Endothelial cell of umbilical vein (primary cell): ENCODE results near the gene ZDHHC11B. TPM values are rescaled to one million over a fixed set of nuclear protein-coding genes. Genes with fewer than 3 reads are reported as not detected.

Experiments
- BruUV-seq: library from RNA; stranded (reverse); fragments of 400-500 nt; replicated peaks from 2 replicates; lab custom pipeline; 2021; lab: Mats Ljungman, UMichigan
- CTCF ChIA-PET: fragments of 300-600, 350-600 bp; sonication (Branson Sonifier 250); formaldehyde crosslinking; loops from one replicate; lab custom pipeline; 2021; ENCODE audit warnings: antibody characterized with exemption, inconsistent platforms; lab: Charles Lee
- POLR2A ChIA-PET: fragments of 300-600, 350-600 bp; sonication (Branson Sonifier 250); formaldehyde crosslinking; loops from one replicate; lab custom pipeline; 2021; ENCODE audit warnings: antibody characterized with exemption, inconsistent platforms; lab: Charles Lee
- DNase-seq: peaks from one replicate; pipeline ENCODE4 v3.0.0-alpha.2; 2011; ENCODE audit warnings: low read depth, low spot score
- FAIRE-seq: peaks from 2 replicates; lab custom pipeline; 2011; peaks lifted over from hg19 to GRCh38; lab: Jason Lieb, UNC
- H2AFZ ChIP-seq: 2 replicates; pipeline ENCODE4 v1.6.0; 2012; ENCODE audit warnings: low read depth, low read length, control low read depth, inconsistent platforms
- H3K27ac ChIP-seq: 2 replicates; pipeline ENCODE4 v1.5.1; 2011; ENCODE audit warnings: low read depth, mild to moderate bottlenecking, control low read depth, low read length, moderate library complexity; ENCODE audit not compliant: insufficient read depth
- H3K27me3 ChIP-seq, 2 experiments: 2 replicates each; pipeline versions ENCODE4 v1.6.0 to v1.6.1; 2011; ENCODE audit warnings: low read length in 2 of 2, mixed read lengths in 1 of 2; ENCODE audit not compliant: control insufficient read depth in 2 of 2, insufficient read depth in 2 of 2
- H3K36me3 ChIP-seq, 2 experiments: 2 replicates in 1 of 2; 3 replicates in 1 of 2; pipeline ENCODE4 v1.5.1; 2011; ENCODE audit warnings: low read length in 2 of 2, mild to moderate bottlenecking in 1 of 2, moderate library complexity in 1 of 2; ENCODE audit not compliant: control insufficient read depth in 2 of 2, insufficient read depth in 2 of 2; ENCODE audit errors: extremely low read depth in 1 of 2
- H3K4me1 ChIP-seq: 3 replicates; pipeline ENCODE4 v1.5.1; 2011; ENCODE audit warnings: mild to moderate bottlenecking, low read length; ENCODE audit not compliant: control insufficient read depth, insufficient read depth; ENCODE audit errors: extremely low read depth
- H3K4me2 ChIP-seq: 2 replicates; pipeline ENCODE4 v1.6.1; 2011; ENCODE audit warnings: low read length, control low read depth, mixed read lengths; ENCODE audit not compliant: insufficient read depth
- H3K4me3 ChIP-seq, 3 experiments: fragments of 200-600 bp in 1 of 3; sonication (generic), shearing (Covaris generic) in 1 of 3; replicated peaks in 1 of 3; 2 replicates each; pipeline ENCODE4 v1.5.1; 2011 to 2016; ENCODE audit warnings: control low read depth in 3 of 3, low read length in 3 of 3, mild to moderate bottlenecking in 2 of 3, inconsistent platforms in 1 of 3, low read depth in 1 of 3, moderate library complexity in 1 of 3; ENCODE audit not compliant: insufficient read depth in 1 of 3
- H3K79me2 ChIP-seq: 2 replicates; pipeline ENCODE4 v1.6.0; 2012; ENCODE audit warnings: low read length, inconsistent platforms; ENCODE audit not compliant: control insufficient read depth, insufficient read depth
- H3K9ac ChIP-seq: replicated peaks from 2 replicates; pipeline ENCODE3; 2011; ENCODE audit warnings: low read length, control low read depth; ENCODE audit not compliant: insufficient read depth; ENCODE audit errors: extremely low read depth
- H3K9me1 ChIP-seq: replicated peaks from 3 replicates; pipeline ENCODE4 v1.6.0; 2011; ENCODE audit warnings: mild to moderate bottlenecking, low read length; ENCODE audit not compliant: control insufficient read depth, insufficient read depth; ENCODE audit errors: extremely low read depth
- H3K9me3 ChIP-seq: replicated peaks from 2 replicates; pipeline ENCODE4 v1.5.1; 2012; ENCODE audit warnings: low read length, inconsistent platforms; ENCODE audit not compliant: control insufficient read depth, insufficient read depth
- H4K20me1 ChIP-seq: replicated peaks from 2 replicates; pipeline ENCODE3; 2011; ENCODE audit warnings: mild to moderate bottlenecking, low read length; ENCODE audit not compliant: control insufficient read depth, insufficient read depth; ENCODE audit errors: extremely low read depth
- CTCF ChIP-seq, 2 donors: IDR thresholded peaks; 1 replicate in 1 of 2; 2 replicates in 1 of 2; pipeline ENCODE4 v1.5.1; 2011; ENCODE audit warnings: low read length in 2 of 2, mild to moderate bottlenecking in 2 of 2, moderate library complexity in 2 of 2, control low read depth in 1 of 2, inconsistent platforms in 1 of 2, low read depth in 1 of 2; ENCODE audit not compliant: insufficient read depth in 1 of 2; ENCODE audit errors: extremely low read depth in 1 of 2
- EZH2 ChIP-seq: IDR thresholded peaks from 2 replicates; pipeline ENCODE4 v1.6.1; 2012; ENCODE audit warnings: borderline replicate concordance, low read depth, mild to moderate bottlenecking, moderate library complexity, low read length, inconsistent platforms; ENCODE audit not compliant: severe bottlenecking
- MAX ChIP-seq: IDR thresholded peaks from 2 replicates; pipeline ENCODE4 v1.6.1; 2011; ENCODE audit not compliant: insufficient read depth, insufficient read length
- dilution Hi-C: fragments of 300-500 bp; cut with MboI; formaldehyde crosslinking; loops from one replicate; pipeline ENCODE4 v1.15.0; 2019; ENCODE audit warnings: low sequenced_read_pairs; ENCODE audit not compliant: extremely low pct_ligation_motif_present
- intact Hi-C: fragments of 100-400 bp; cut with micrococcal nuclease; formaldehyde crosslinking; loops from one replicate; pipeline ENCODE4 v1.10.0; 2022
- polyA plus RNA-seq, 4 experiments: library from polyadenylated mRNA; depleted of rRNA in 3 of 4; stranded (reverse) in 3 of 4; unstranded in 1 of 4; fragments of >200 nt; gene quantifications; 2 replicates each; pipeline versions ENCODE4 v1.2.1 to v1.2.3, GENCODE V29; 2011 to 2012; ENCODE audit warnings: missing spikeins in 1 of 4
- total RNA-seq: library from RNA; stranded (reverse); gene quantifications from 2 replicates; pipeline ENCODE4 v1.2.3, GENCODE V29; 2021

Gene ZDHHC11B
- total and polyA plus RNA-seq, 2 donors (not counting 3 experiments of a cell fraction or from before 2014, with no cell fraction given): not detected

GRCh38 chr5:669842-670395 lies 114.6 kb downstream of the ZDHHC11B start:
- no peak overlapping the region for H3K4me2 ChIP-seq
- H3K79me2 ChIP-seq: no peaks in the 10 kb centered on the region
- H3K4me3 ChIP-seq: no peak overlapping the region
- BruUV-seq: no TSS peak
- H3K27ac ChIP-seq: no peak overlapping the region
- no peak overlapping the region for H3K9ac ChIP-seq
- DNase-seq (no peak), FAIRE-seq (no peak)
- no peak for TF ChIP-seq MAX
- no peak for TF ChIP-seq CTCF (IDR thresholded peaks at IDR 0.05; ENCODE audit: extremely low read depth in 1 of 2, insufficient read depth in 1 of 2, low read depth in 1 of 2, low read length in 2 of 2)
- TF ChIP-seq EZH2: no peak
- no peaks in the 10 kb centered on the region for H4K20me1 ChIP-seq
- dilution Hi-C loops (no loop called here), intact Hi-C loops (loop anchor here (2.0 to 10.0 kb wide), 2 partner anchors 233 to 355 kb away; no protein-coding TSS in a partner anchor)
- H3K27me3 ChIP-seq: no peaks in the 10 kb centered on the region
- H3K9me3 ChIP-seq: no peaks in the 10 kb centered on the region
- no peaks in the 10 kb centered on the region for H3K36me3 ChIP-seq
- CTCF ChIA-PET: interaction anchor here (0.6 to 6.0 kb wide), 10 partner anchors 9 to 975 kb away, joined by 3 to 101 read pairs (median 4); partner anchors contain the start of genes BRD9 and TRIP13
- no peaks in the 10 kb centered on the region for H3K4me1 ChIP-seq
- POLR2A ChIA-PET: no interaction called here
- H3K9me1 ChIP-seq: no peaks in the 10 kb centered on the region
- H2AFZ ChIP-seq: no peak overlapping the region
